Measurements from ENCODE around the gene ING5. TPM values are rescaled to one million over a fixed set of nuclear protein-coding genes. Genes with fewer than 3 reads are reported as not detected.
A peak's percentile ranks its signal among the peaks of the same experiment; 100 is the strongest.

The ING5 gene
- total RNA-seq, 2 experiments from 2014 or later = 65.4 to 90.9 TPM

DNA sequence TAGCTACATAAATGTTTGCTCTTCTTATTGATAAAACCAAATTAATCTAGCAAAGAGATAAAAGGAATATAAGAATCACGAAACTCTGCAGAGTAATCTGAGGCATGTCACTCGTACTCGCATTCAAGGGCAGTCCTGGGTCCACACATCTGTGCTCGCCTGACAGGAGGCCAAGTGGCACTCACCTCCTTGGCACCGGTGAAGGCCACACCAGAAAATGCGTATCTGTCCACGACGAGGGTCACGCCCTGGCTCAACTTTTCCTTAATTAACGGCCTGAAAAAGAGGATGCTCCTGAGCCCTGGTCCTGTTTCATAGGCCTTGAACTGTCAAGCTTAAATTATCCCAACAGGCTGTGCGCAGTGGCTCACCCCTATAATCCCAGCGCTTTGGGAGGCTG, 21.8 kb upstream of the ING5 start:
- Histone ChIP-seq H3K9me3 (ENCODE audit: low read length) (no peaks in the 10 kb centered on the region), H3K4me1 (ENCODE audit: insufficient read depth, low read length, poor library complexity, severe bottlenecking) (peaks cover 3% of the 10 kb centered on the region), H3K27ac (ENCODE audit: low read depth, low read length, poor library complexity, severe bottlenecking) (no peak overlapping the region), H3K36me3 (ENCODE audit: insufficient read depth, low read length) (peaks cover 99% of the 10 kb centered on the region), H3K4me2 (ENCODE audit: low read length) (no peak overlapping the region), H2AFZ (ENCODE audit: low read length) (no peak overlapping the region), H3K4me3 (ENCODE audit: low read depth, low read length, poor library complexity, severe bottlenecking) (no peak overlapping the region), H4K20me1 (ENCODE audit: insufficient read depth, low read length) (no peaks in the 10 kb centered on the region), H3K9me2 (ENCODE audit: insufficient read depth, low read length) (no peaks in the 10 kb centered on the region), H3K79me2 (ENCODE audit: insufficient read depth, low read depth, low read length) (peaks cover 24% of the 10 kb centered on the region)
- no peak for DNase-seq (ENCODE audit: low spot score)
- ChIA-PET POLR2A (interaction anchor here (0.5 to 0.7 kb wide), 3 partner anchors 62 to 252 kb away, joined by 3 to 5 read pairs (median 5); no protein-coding TSS in a partner anchor), CTCF (ENCODE audit: unreplicated experiment) (no interaction called here)
- intact Hi-C loops (cut with micrococcal nuclease; ENCODE audit: unreplicated experiment) = loop anchor here (10.0 kb wide), 1 partner anchor 325 kb away; the partner anchor contains the start of gene FARP2
- TF ChIP-seq EZH2phosphoT487 (IDR thresholded peaks at IDR 0.05; ENCODE audit: borderline replicate concordance, low read depth, low read length) (no peak), CTCF (conservative IDR thresholded peaks at IDR 0.05; ENCODE audit: low read length) (no peak)
- BruUV-seq (replicated peaks) = no TSS peak

DNA sequence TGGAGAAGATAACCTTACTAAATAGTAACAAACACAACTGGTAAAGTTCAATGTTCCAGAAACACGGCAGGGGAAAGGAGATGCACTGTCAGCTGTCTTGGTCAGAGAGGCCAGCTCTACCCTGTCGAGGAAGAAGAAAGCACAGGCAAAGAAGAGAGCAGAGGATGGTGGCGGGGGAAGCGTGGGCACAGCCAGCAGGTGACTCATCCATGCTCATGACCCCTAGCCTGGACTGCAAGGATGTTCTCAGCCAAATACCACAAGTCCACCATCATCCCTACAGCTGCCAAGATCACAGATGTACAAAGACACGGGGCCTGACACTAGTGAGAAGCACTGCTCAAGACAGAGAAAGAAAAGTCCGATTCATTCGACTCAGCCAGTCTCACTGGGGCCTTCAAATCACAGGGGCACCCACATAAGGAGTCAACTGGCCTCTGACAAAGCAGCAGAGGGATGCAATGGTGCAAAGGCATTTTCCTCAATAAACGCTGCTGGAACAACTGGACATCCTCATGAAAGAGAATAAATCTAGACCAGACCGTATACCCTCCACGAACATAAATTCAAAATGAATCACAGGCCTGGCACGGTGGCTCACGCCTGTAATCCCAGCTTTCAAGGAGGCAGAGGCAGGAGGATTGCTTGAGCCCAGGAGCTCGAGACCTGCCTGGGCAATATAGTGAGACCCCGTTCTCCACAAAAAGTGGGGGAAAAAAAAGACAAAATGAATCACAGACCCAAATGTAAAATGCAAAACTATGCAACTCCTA, 20.8 kb upstream of the ING5 start:
- intact Hi-C loops (cut with micrococcal nuclease; ENCODE audit: unreplicated experiment) = loop anchor here (10.0 kb wide), 1 partner anchor 326 kb away; the partner anchor contains the start of gene FARP2
- no TSS peak for BruUV-seq (replicated peaks)
- Histone ChIP-seq H4K20me1 (ENCODE audit: insufficient read depth, low read length) (no peaks in the 10 kb centered on the region), H3K79me2 (ENCODE audit: insufficient read depth, low read depth, low read length) (peaks cover 34% of the 10 kb centered on the region), H3K9me2 (ENCODE audit: insufficient read depth, low read length) (no peaks in the 10 kb centered on the region), H2AFZ (ENCODE audit: low read length) (no peak overlapping the region), H3K4me3 (ENCODE audit: low read depth, low read length, poor library complexity, severe bottlenecking) (no peak overlapping the region), H3K9me3 (ENCODE audit: low read length) (no peaks in the 10 kb centered on the region), H3K36me3 (ENCODE audit: insufficient read depth, low read length) (peaks cover 97% of the 10 kb centered on the region), H3K27ac (ENCODE audit: low read depth, low read length, poor library complexity, severe bottlenecking) (no peak overlapping the region), H3K4me1 (ENCODE audit: insufficient read depth, low read length, poor library complexity, severe bottlenecking) (peaks cover 10% of the 10 kb centered on the region), H3K4me2 (ENCODE audit: low read length) (no peak overlapping the region)
- TF ChIP-seq EZH2phosphoT487 (IDR thresholded peaks at IDR 0.05; ENCODE audit: borderline replicate concordance, low read depth, low read length) = no peak
- no peak for TF ChIP-seq CTCF (conservative IDR thresholded peaks at IDR 0.05; ENCODE audit: low read length)
- ChIA-PET CTCF (ENCODE audit: unreplicated experiment) (no interaction called here), POLR2A (no interaction called here)
- DNase-seq (ENCODE audit: low spot score) = no peak

DNA sequence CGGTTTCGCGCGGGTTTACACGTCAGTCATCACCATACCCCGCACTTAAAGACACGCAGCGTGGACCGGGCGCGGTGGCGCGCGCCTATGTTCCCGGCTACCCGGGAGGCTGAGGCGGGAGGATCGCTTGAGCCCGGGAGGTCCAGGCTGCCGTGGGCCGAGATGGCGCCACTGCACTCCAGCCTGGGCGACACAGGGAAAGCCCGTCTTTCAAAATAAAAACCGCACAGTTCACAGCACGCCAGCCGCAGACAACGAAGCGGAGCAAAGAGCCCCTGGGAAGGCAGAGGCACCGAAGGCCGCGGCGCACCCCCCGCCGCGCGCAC, 15.6 kb upstream of the ING5 start:
- ChIA-PET CTCF (ENCODE audit: unreplicated experiment) (no interaction called here), POLR2A (interaction anchor here (0.6 to 4.1 kb wide), 11 partner anchors 9 to 627 kb away, joined by 3 to 46 read pairs (median 4); partner anchors contain the start of genes ATG4B, D2HGDH, HDLBP and ING5)
- Histone ChIP-seq H3K27ac (ENCODE audit: low read depth, low read length, poor library complexity, severe bottlenecking) (peak overlapping the region; percentile 69), H3K79me2 (ENCODE audit: insufficient read depth, low read depth, low read length) (peaks cover 53% of the 10 kb centered on the region), H3K9me3 (ENCODE audit: low read length) (no peaks in the 10 kb centered on the region), H2AFZ (ENCODE audit: low read length) (peak overlapping the region; percentile 52; the same call in 1 of the 2 replicates), H3K9me2 (ENCODE audit: insufficient read depth, low read length) (no peaks in the 10 kb centered on the region), H4K20me1 (ENCODE audit: insufficient read depth, low read length) (no peaks in the 10 kb centered on the region), H3K4me1 (ENCODE audit: insufficient read depth, low read length, poor library complexity, severe bottlenecking) (peaks cover 17% of the 10 kb centered on the region), H3K36me3 (ENCODE audit: insufficient read depth, low read length) (peaks cover 66% of the 10 kb centered on the region), H3K4me3 (ENCODE audit: low read depth, low read length, poor library complexity, severe bottlenecking) (peak overlapping the region; percentile 90), H3K4me2 (ENCODE audit: low read length) (peak overlapping the region; percentile 92)
- intact Hi-C loops (cut with micrococcal nuclease; ENCODE audit: unreplicated experiment) = loop anchor here (1.0 to 10.0 kb wide), 5 partner anchors 15 to 583 kb away; partner anchors contain the start of genes D2HGDH, FARP2 and MTERF4
- no peak for TF ChIP-seq EZH2phosphoT487 (IDR thresholded peaks at IDR 0.05; ENCODE audit: borderline replicate concordance, low read depth, low read length)
- DNase-seq (ENCODE audit: low spot score) = no peak
- BruUV-seq (replicated peaks) = no TSS peak

All from OCI-LY7 (cell line).